ENCODE measurements around the gene MTMR6.
"Not testable (repeated sequence)": the region's sequence is repeated elsewhere in the genome, so short reads cannot be mapped to it uniquely, and the experiment has no call there.

The MTMR6 gene

GRCh38 chr13:25286969-25287961 lies at the start of gene MTMR6:
MTMR6 (minus strand) TSS chr13:25287488; CDS start chr13:25287247, 241 bp downstream.
- DNase-seq (ENCODE audit: low read depth in 2 of 2), result peak; percentile 85 to 88

DNA sequence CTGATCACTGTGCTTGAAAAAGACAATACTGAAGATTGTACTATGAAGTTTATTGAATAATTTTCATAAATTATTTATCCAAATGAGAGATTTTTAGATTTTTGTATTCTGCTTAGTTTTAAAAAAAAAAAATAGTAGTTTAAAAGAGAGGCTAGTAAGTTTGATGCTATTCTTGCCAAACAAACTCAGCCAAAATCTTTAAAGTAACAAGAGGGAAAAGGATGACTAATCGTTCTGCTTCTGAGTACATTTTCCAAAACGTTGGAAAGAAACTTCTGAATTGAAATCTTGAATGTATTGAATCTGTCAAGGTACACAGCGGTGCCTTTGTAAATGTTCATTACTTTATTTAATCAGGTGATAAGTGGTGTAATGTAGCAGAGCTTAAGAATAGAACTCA lies 48.6 kb upstream of the MTMR6 start:
- DNase-seq (ENCODE audit: low read depth in 2 of 2), result no peak

- no peak for DNase-seq (ENCODE audit: low read depth in 2 of 2)
Measured at GRCh38 chr13:25330541-25330940, 43.3 kb upstream of the MTMR6 start.

DNA sequence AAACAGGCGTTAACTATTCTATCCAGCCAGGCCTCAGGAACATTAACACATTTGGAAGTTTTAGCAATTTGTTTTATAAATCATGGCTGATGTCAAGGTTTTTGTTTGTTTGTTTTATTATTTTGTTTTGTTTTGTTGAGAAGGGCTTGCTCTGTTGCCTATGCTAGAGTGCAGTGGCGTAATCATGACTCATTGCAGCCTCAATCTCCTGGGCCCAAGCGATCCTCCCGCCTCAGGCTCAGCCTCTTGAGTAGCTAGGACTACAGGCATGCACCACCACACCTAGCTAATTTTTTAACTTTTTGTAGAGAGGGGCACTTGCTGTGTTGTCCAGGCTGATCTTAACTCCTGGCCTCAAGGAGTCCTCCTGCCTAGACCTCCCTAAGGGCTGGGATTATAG lies 42.4 kb upstream of the MTMR6 start:
- no peak for DNase-seq (ENCODE audit: low read depth in 2 of 2)

- DNase-seq (ENCODE audit: low read depth in 2 of 2), result no peak
Measured at GRCh38 chr13:25324100-25324499, 36.8 kb upstream of the MTMR6 start.

GRCh38 chr13:25319771-25320170 lies 32.5 kb upstream of the MTMR6 start:
- DNase-seq (ENCODE audit: low read depth in 2 of 2), result no peak

DNA sequence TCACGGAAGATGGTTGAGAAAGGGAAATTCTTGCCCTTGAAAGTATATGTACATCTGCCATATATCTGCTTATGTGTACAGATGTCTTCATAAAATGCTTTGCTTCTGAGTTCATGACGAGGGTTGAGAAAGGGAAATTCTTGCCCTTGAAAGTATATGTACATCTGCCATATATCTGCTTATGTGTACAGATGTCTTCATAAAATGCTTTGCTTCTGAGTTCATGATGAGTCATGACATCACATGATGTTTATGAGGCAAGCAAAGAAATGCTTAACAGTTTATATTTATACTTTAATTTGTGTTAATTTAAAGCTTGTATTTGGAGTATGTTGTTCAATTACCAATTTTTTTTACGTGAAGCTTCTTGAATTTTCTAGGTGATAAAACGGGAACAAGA lies 31.7 kb upstream of the MTMR6 start:
- not testable (repeated sequence) for DNase-seq (ENCODE audit: low read depth in 2 of 2)

GRCh38 chr13:25310891-25311290 lies 23.6 kb upstream of the MTMR6 start:
- no peak for DNase-seq (ENCODE audit: low read depth in 2 of 2)

DNA sequence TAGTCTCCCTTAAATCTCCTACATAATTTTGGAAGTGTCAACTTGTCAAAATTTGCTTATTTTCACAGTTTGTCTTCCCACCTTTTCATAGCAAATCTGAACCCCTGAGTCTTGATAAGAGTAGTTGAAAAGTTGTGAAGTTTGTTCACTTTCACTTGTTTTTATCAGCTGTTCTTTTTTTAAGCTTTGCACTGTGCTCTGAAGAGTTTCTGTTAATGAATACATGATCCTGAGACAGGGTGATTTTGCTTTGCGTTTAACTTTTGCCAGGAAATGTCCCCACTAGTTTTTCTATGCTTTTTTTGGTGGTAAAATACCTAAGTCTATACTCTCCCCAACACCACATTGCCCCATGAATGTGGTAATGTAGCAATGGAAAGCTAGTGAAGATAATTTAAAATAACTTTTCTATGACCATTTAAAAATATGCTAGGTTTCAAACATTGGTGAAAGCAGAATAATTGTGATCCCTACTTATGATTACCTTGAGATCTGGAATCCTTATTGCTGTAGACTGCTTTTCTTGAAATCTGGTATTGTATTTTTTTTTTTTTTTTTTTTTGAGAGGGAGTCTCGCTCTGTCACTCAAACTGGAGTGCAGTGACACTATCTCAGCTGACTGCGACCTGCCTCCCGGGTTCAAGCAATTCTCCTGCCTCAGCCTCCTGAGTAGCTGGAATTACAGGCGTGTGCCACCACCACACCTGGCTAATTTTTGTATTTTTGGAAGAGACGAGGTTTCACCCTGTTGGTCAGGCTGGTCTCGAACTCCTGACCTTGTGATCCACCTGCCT lies 19.6 kb upstream of the MTMR6 start:
- DNase-seq (ENCODE audit: low read depth in 2 of 2), result no peak

DNA sequence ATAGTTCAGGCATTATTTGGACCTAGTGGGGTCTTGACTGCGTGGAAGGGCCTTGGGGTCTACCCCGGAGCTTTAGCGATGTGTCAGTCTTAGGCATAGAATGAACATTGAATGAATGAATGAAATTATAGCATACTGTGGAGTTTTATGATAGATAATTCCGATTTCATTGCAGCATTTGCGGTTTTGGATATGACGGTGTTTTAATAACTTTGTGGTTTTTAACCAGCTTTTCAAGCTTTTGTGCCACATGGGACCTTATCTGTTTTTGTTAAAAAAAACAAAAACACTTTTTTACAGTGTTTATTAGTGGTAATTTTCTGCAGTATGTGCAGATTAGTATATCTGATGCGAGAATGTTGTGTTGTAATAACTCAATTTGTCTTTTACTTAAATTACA lies 14.8 kb upstream of the MTMR6 start:
- DNase-seq (ENCODE audit: low read depth in 2 of 2), result no peak

- peak; percentile 88 to 91 for DNase-seq (ENCODE audit: low read depth in 2 of 2)
Measured at GRCh38 chr13:25301347-25302113, 14.2 kb upstream of the MTMR6 start, which contains the start of gene NUP58. NUP58 (plus strand) TSS chr13:25301625; CDS start chr13:25301774, 149 bp downstream.

DNA sequence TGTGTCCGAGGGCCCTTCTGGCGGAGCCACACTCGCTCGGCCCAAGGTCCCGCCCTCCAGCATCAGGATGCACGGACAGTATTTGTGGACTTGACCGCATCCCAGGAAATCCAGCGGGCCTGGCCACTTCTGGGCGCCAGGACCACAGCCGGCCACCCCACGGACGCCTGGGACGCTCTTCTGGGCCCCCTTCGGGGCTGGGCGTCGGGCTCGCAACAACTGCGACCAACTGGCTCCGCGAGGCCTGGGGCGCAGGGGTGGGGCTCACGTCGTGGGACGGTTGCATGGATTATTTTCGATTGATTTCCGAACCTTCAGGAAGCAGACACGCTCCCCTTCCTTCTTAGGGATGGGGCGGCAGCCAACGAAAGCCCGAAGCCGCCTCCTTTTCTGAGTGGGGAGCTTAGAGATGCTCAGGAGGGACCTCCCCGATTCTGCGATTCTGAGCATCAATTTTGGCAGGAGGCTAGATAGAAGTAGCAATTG lies 13.6 kb upstream of the MTMR6 start:
- no peak for DNase-seq (ENCODE audit: low read depth in 2 of 2)

DNA sequence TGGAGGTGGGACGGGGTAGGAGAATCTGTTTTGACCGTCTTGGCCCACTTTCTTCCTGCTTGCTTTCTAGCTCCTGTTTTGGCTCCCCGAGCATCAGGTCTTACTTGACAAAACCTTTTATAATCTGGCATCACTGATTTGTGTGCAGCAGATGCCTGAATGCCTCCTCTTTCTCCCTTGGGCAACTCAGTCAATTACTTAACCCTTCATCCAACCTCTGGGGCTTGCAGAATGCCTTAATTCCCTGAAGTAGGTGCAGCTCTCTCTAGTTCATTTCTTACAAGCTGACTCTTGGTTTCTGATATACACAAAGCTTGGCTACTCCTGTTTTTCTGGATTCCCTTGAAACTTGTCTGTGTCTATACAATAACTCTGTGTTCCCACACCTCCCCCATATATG lies 8.4 kb upstream of the MTMR6 start:
- no peak for DNase-seq (ENCODE audit: low read depth in 2 of 2)

DNA sequence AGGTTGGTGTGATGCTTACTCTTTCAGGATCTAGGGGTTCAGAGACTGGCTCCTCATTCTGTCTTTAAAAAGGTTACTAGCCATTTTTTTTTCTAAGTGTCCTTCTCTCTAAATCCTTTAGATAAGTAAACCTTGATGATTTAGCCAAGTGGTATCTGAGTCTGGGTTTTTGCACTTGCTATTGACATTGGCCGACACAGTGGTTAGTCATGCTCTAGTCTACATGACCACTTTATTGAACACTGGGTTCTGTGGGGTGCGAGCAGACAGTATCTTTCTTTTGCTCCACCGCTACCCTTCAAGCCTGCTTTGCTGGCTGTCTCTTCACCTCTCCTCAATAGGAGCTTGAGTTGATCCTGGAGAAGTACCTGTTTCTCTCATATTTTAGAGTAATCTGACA lies 7.9 kb upstream of the MTMR6 start:
- no peak for DNase-seq (ENCODE audit: low read depth in 2 of 2)

DNA sequence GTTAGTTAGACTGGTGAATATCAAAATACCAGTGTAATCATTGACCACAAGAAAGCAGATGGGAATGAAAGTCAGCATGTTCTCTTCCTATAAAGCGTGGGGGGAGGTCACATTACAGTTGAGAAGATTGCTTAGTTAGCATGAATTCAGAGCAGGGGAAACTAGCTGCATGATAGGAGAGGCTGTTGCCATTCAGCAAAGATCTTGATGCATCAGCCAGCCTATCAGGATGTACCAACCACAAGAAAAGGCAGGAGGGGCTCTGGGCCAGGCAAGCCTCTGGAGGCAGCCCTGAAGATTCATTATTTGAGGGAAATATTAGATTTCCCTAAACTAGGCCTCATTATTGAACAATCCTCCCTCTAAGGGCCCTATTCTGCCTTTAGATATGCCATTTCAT lies 5.0 kb upstream of the MTMR6 start:
- no peak for DNase-seq (ENCODE audit: low read depth in 2 of 2)

DNA sequence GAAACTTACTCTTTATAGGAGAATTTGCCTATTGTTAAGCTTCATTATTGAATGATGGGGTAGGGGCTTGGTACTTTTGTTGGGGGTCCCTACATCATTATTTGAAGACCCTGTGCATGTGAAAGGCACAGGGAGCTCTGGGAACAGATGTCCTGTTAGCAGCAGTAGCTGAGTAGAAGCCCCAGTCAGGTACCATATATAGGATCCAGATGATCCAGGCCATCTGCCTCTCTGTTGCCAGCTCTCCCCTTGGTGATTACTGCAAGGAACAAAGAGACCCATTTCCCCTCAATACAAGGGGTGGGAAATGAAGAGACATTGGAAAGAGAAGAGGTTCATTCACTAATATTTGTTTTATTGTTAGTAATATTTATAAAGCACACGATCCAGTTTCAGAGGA lies 4.4 kb upstream of the MTMR6 start:
- DNase-seq (ENCODE audit: low read depth in 2 of 2), result no peak

DNA sequence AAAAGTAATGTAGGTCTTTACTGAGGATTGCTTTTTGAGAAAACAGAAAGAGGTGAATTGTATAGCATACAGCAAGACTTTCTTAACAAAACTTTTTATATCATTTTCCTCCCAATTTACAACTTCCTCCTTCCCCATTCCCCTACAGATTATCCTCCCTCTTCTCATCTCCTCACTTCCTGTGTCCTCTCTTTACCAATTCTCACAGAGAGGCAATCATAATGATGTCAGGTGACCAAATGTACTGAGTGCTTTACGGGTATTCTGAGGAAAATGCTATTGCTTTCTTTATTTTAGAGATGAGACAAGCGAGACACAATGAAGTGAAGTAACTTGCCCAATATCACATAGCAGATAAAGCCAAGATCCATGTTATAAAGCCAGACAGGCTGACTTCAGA lies 1.7 kb upstream of the MTMR6 start:
- no peak for DNase-seq (ENCODE audit: low read depth in 2 of 2)

- no peak for DNase-seq (ENCODE audit: low read depth in 2 of 2)
Measured at GRCh38 chr13:25286308-25286968, 850 bp downstream of the MTMR6 start.

GRCh38 chr13:25281935-25282332 lies 5.4 kb downstream of the MTMR6 start:
- DNase-seq (ENCODE audit: low read depth in 2 of 2), result no peak

GRCh38 chr13:25281193-25281934 lies 5.9 kb downstream of the MTMR6 start:
- no peak for DNase-seq (ENCODE audit: low read depth in 2 of 2)
